HG02798 (cell line): ENCODE measurements around the gene PICK1.
"Not testable (repeated sequence)": the region's sequence is repeated elsewhere in the genome, so short reads cannot be mapped to it uniquely, and the experiment has no call there.

Source experiments
- ATAC-seq: cut with Tn5 transposase; IDR thresholded peaks from one replicate; pipeline ENCODE4 v1.9.1; 2021; ENCODE audit warnings: mild to moderate bottlenecking; ENCODE audit not compliant: unreplicated experiment, poor library complexity

The PICK1 gene

GRCh38 chr22:38073150-38074130 is 16.2 kb downstream of the PICK1 start:
- no peak for ATAC-seq

GRCh38 chr22:38074181-38075104 is 17.2 kb downstream of the PICK1 start:
- no peak for ATAC-seq

- ATAC-seq, result no peak
Measured at GRCh38 chr22:38075105-38075825, 18.1 kb downstream of the PICK1 start.

GRCh38 chr22:38075961-38076360 is 18.8 kb downstream of the PICK1 start:
- no peak for ATAC-seq

GRCh38 chr22:38077096-38077495 is 19.9 kb downstream of the PICK1 start:
- ATAC-seq, result no peak

GRCh38 chr22:38077595-38077994 is 20.4 kb downstream of the PICK1 start:
- ATAC-seq, result no peak

GRCh38 chr22:38078046-38078840 is 21.0 kb downstream of the PICK1 start:
- no peak for ATAC-seq

- not testable (repeated sequence) for ATAC-seq
Measured at GRCh38 chr22:38079208-38079607, 22.0 kb downstream of the PICK1 start.

GRCh38 chr22:38079804-38080203 is 22.6 kb downstream of the PICK1 start:
- no peak for ATAC-seq

GRCh38 chr22:38080474-38080849 is 23.3 kb downstream of the PICK1 start:
- no peak for ATAC-seq

- no peak for ATAC-seq
Measured at GRCh38 chr22:38080850-38081635, 23.8 kb downstream of the PICK1 start.

GRCh38 chr22:38081636-38081940 is 24.4 kb downstream of the PICK1 start:
- ATAC-seq, result no peak

- ATAC-seq, result no peak
Measured at GRCh38 chr22:38081941-38082828, 25.0 kb downstream of the PICK1 start.

- no peak for ATAC-seq
Measured at GRCh38 chr22:38082986-38083710, 25.9 kb downstream of the PICK1 start.

- ATAC-seq, result no peak
Measured at GRCh38 chr22:38083931-38084631, 26.9 kb downstream of the PICK1 start, which contains the start of gene SLC16A8. TSS of gene SLC16A8 (minus strand) at chr22:38084184. CDS start at chr22:38082873, 1,311 bp downstream.

- no peak for ATAC-seq
Measured at GRCh38 chr22:38085056-38085455, 27.9 kb downstream of the PICK1 start.

- no peak for ATAC-seq
Measured at GRCh38 chr22:38085501-38085900, 28.3 kb downstream of the PICK1 start.
